Measurements from ENCODE around the gene AP5M1. TPM values are rescaled to one million over a fixed set of nuclear protein-coding genes. Genes with fewer than 3 reads are reported as not detected.
A peak's percentile ranks its signal among the peaks of the same experiment; 100 is the strongest.
"Not testable (repeated sequence)": the region's sequence is repeated elsewhere in the genome, so short reads cannot be mapped to it uniquely, and the experiment has no call there.

AP5M1 gene
- polyA plus RNA-seq, 3 donors, result 50.4 to 55.3 (median 52.3) TPM

GRCh38 chr14:57274551-57274950, 5.8 kb downstream of the AP5M1 start:
- no peak for DNase-seq

DNA sequence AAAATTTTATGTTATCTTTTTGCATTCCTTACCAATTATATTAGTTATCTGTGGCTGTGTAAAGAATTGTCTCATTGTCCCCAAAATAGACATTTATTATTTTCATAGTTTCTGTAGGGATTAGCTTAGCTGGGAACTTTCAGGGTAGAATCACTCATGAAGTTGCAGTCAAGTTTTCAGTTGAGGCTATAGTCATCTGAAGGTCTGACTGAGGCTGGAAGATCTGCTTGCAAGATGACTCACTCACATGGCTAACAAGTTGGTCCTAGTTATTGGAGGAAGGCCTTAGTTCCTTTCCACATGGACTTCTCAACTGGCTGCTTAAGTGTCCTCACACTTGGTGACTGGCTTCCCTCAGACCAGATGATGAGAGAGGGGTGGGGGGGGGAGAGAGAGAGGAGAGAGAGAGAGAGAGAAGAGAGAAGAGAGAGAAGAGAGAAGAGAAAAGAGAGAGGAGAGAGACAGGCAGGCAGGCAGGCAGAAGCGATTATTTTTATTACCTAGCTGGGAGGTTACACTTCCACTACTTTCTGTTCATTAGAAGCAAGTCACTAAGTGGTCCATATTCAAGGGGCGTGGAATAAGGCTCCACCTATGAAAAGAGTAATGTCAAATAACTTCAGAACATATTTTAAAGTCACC, 6.4 kb downstream of the AP5M1 start:
- no peak for DNase-seq

GRCh38 chr14:57277062-57277461, 8.3 kb downstream of the AP5M1 start:
- DNase-seq, result no peak

GRCh38 chr14:57287745-57288144, 19.0 kb downstream of the AP5M1 start:
- DNase-seq, result no peak

DNA sequence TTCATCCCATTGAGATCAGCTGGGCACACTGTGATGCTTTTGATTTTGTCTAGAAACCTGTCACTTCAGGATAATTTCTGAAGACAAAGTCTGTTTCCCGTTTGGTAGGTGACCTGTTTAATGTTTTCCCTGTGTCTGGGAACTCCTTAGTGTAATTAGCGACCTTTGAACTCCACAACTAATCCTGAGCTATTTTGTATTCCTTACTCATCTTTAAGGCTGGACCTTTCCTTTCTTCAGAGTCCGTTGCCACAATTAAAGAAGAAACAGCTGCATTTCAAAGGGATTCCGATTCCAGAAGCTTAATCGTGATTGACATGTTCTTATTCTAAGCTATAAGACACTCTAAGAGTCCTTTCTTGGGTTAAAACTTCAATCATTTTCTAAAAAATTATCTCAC, 22.0 kb downstream of the AP5M1 start:
- no peak for DNase-seq

DNA sequence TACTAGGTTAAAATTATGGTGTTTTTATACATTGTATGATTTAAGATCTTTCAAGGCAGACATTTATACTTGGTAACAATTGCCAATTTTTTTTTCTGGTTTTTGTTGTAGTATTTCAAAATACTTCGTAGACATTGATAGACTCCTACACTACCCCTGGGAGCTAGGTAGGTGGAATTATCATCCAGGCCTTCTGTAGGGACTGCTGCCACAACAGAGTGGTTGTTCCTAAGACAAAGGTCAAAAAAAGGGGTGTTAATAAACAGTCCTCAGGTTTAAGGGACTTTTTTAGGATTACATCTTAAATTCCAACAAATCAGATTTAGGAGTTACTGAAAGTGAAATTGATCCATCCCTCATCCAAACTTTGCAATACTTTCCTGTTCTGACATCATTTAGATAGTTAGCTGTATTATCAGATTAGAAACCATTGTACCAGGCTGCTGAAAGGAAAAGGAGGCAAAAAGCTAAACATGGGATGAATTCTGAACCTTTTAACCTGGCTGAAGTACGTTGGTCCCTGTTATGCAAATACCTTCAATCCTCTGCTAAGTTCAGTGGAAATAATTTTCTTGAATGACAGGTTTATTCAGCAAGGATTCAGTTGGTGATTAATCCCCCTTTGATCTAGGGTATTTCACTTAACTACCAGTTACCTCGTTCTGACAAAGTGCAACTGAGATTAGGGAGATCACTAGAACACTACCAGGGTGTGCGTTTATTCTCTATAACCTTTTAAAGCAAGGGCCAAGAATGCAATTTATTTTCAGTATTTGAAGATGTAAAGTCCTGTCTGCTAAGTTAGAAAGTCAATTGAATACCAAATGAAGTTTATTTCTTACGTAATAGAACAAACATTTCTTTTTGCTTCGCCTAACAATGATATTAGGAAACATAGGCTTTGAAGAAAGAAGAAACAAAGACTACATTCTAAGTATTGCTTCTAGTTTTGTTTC, 23.2 kb downstream of the AP5M1 start:
- DNase-seq, result no peak

GRCh38 chr14:57293866-57294837, 25.4 kb downstream of the AP5M1 start:
- no peak for DNase-seq

GRCh38 chr14:57295239-57295638, 26.5 kb downstream of the AP5M1 start:
- DNase-seq, result no peak

DNA sequence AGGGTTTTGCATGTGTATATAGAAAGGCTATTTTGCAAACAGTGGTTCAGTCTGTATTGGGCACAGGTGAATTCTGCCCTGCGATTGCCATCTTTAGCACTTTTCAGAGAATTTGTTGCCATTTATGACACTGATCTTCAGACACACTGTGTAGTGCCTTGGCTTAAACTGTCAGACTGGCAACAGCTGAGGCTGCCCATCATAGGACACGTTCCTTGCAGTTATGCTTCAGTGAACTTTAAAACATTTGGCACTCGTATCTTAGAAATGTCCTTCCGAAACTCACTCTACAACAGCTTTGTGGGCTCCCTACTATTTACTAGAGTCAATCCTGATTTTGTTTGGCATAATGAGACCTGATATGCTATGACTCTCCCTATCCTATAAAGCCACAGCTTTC, 29.1 kb downstream of the AP5M1 start:
- no peak for DNase-seq

DNA sequence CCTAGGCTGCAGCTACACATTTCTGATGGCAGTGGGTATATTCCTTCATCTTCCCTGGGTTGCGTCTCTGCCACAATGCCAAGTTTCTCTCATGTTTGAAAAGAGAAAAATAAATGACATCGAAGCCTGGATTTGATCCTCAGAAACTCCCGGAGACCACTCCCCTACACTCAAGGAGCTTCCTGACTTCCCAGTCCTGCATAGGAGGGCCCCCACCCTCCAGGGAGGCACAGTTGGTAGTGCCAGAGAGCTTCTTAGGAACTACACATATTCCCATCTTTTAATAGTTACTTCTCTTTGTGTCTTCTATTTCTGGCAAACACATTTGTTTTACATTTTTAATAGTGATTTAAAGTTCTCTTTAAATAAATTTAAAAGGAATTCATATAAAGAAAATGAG, 30.7 kb downstream of the AP5M1 start:
- DNase-seq, result no peak

GRCh38 chr14:57302883-57303282, 34.1 kb downstream of the AP5M1 start:
- no peak for DNase-seq

DNA sequence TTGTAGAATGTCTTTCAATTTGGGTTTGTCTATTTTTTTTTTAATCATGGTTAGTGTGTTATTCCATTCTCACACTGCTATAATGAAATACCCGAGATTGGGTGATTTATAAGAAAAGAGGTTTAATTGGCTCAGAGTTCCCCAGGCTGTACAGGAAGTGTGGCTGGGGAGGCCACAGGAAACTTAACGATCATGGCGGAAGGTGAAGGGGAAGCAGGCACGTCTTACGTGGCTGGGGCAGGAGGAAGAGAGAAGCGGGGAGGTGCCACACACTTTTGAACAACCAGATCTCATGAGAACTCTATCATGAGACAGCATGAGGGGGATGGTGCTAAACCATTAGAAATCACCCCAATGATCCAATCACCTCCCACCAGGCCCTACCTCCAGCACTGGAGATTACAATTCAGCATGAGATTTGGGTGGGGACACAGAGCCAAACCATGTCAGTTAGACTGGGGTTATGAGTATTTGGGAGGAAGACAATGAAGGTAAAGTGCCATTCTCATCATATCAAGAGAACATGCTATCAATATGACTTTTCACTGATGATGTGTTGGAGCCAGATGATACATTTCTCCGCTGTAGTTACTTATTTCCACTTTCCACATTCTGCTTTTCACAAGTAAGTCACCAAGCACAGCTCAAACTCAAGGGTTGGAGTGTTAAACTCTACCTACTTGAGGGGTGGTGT, 45.8 kb downstream of the AP5M1 start:
- DNase-seq, result no peak

GRCh38 chr14:57317248-57317833, 48.6 kb downstream of the AP5M1 start:
- peak; percentile 80 for DNase-seq

DNA sequence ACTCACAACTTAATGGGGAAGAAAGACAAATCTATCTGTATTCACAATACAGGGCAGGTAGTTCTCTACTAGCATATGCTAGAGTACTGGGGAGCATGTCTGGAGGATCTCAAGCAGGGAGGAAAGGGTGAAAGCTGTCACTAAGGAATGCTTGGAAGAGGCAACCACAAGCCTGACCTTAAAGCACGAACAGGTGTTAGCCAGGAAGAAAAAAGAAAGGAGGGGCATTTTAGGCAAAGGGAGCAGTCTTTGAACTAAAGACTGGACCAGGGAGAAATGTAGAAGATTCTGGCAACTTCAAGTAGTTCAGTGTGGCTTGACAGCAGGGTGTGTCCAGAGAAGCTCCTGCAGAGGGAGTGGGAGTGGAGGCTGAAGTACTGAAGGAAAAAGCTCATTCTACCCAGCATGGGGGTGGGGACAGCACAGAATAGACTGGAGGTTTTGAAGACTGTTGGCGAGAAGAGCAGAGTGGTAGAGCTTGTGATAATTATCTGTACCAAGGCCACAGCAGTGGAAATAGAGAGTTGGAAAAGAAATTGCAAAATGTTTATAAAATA, 50.9 kb downstream of the AP5M1 start:
- no peak for DNase-seq

- DNase-seq, result no peak
Observed at GRCh38 chr14:57323721-57324120, 55.0 kb downstream of the AP5M1 start.

GRCh38 chr14:57326253-57326652, 57.5 kb downstream of the AP5M1 start:
- no peak for DNase-seq

- DNase-seq, result no peak
Observed at GRCh38 chr14:57329833-57330232, 61.1 kb downstream of the AP5M1 start.

GRCh38 chr14:57332475-57332874, 63.7 kb downstream of the AP5M1 start:
- not testable (repeated sequence) for DNase-seq

DNA sequence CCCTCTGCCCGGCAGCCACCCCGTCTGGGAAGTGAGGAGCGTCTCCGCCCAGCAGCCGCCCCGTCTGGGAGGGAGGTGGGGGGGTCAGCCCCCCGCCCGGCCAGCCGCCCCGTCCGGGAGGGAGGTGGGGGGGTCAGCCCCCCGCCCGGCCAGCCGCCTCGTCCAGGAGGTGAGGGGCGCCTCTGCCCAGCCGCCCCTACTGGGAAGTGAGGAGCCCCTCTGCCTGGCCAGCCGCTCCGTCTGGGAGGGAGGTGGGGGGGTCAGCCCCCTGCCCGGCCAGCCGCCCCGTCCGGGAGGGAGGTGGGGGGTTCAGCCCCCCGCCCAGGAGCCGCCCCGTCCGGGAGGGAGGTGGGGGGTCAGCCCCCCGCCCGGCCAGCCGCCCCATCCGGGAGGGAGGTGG, 65.0 kb downstream of the AP5M1 start:
- DNase-seq, result not testable (repeated sequence)

GRCh38 chr14:57343545-57344297, 75.0 kb downstream of the AP5M1 start:
- not testable (repeated sequence) for DNase-seq

Measured in renal pelvis (tissue), 4 donors.